CD4-positive, alpha-beta memory T cell (primary cell): ENCODE results near the gene RER1. TPM values are rescaled to one million over a fixed set of nuclear protein-coding genes. Genes with fewer than 3 reads are reported as not detected.

ENCODE experiments used
- CTCF ChIA-PET: fragments of 350-600 bp; sonication (Branson Sonifier 250); formaldehyde crosslinking; loops from one replicate; lab custom pipeline; 2021; ENCODE audit warnings: inconsistent platforms; ENCODE audit not compliant: partially characterized antibody; lab: Charles Lee
- POLR2A ChIA-PET: fragments of 350-600 bp; sonication (Branson Sonifier 250); formaldehyde crosslinking; loops from one replicate; lab custom pipeline; 2021; ENCODE audit not compliant: partially characterized antibody; lab: Charles Lee
- DNase-seq, 5 donors: peaks; one replicate each; pipeline versions ENCODE4 v3.0.0 to v3.0.0-alpha.2; 2020 to 2022; ENCODE audit warnings: mixed read lengths in 1 of 5
- H3K27ac ChIP-seq: one replicate; pipeline ENCODE4 v1.7.0; 2013; ENCODE audit warnings: low read depth, low read length
- H3K27me3 ChIP-seq: 2 replicates; pipeline ENCODE4 v1.7.0; 2013; ENCODE audit warnings: mild to moderate bottlenecking, low read length, moderate library complexity; ENCODE audit not compliant: insufficient read depth
- H3K36me3 ChIP-seq: 2 replicates; pipeline ENCODE4 v1.7.0; 2013; ENCODE audit warnings: mild to moderate bottlenecking, low read length, moderate library complexity; ENCODE audit not compliant: insufficient read depth
- H3K4me1 ChIP-seq: 2 replicates; pipeline ENCODE4 v1.7.0; 2013; ENCODE audit warnings: mild to moderate bottlenecking, low read length, moderate library complexity; ENCODE audit not compliant: insufficient read depth
- H3K4me3 ChIP-seq, 2 donors: one replicate each; pipeline ENCODE4 v1.7.0; 2013; ENCODE audit warnings: low read length in 2 of 2, mild to moderate bottlenecking in 1 of 2
- H3K9me3 ChIP-seq, 2 donors: one replicate each; pipeline ENCODE4 v1.7.0; 2013; ENCODE audit warnings: low read length in 2 of 2, control low read depth in 1 of 2; ENCODE audit not compliant: control insufficient read depth in 1 of 2
- H3K27ac Mint-ChIP-seq, 7 donors: one replicate each; pipeline ENCODE4 v1.8.0; 2020 to 2021; ENCODE audit warnings: mixed read lengths in 7 of 7, mild to moderate bottlenecking in 6 of 7, inconsistent platforms in 3 of 7, moderate library complexity in 3 of 7
- H3K27me3 Mint-ChIP-seq, 2 donors: one replicate each; pipeline ENCODE4 v1.8.0; 2020 to 2021; ENCODE audit warnings: mixed read lengths in 2 of 2
- H3K36me3 Mint-ChIP-seq, 2 donors: one replicate each; pipeline ENCODE4 v1.8.0; 2020 to 2021; ENCODE audit warnings: mixed read lengths in 2 of 2, inconsistent platforms in 1 of 2, mild to moderate bottlenecking in 1 of 2
- H3K4me1 Mint-ChIP-seq, 4 donors: one replicate each; pipeline ENCODE4 v1.8.0; 2020 to 2021; ENCODE audit warnings: mixed read lengths in 4 of 4, mild to moderate bottlenecking in 1 of 4
- H3K4me3 Mint-ChIP-seq, 8 donors: one replicate each; pipeline ENCODE4 v1.8.0; 2020 to 2021; ENCODE audit warnings: mixed read lengths in 8 of 8, mild to moderate bottlenecking in 7 of 8, moderate library complexity in 6 of 8, inconsistent platforms in 3 of 8
- H3K9me3 Mint-ChIP-seq, 8 donors: one replicate each; pipeline ENCODE4 v1.8.0; 2020 to 2021; ENCODE audit warnings: mixed read lengths in 8 of 8, mild to moderate bottlenecking in 5 of 8, inconsistent platforms in 3 of 8, moderate library complexity in 1 of 8
- intact Hi-C: fragments of 100-400 bp; cut with micrococcal nuclease; formaldehyde crosslinking; loops from one replicate; pipeline ENCODE4 v1.15.1; 2023
- polyA plus RNA-seq, 2 donors: library from polyadenylated mRNA; unstranded; fragments of 300-500 nt; fragmentation: Illumina TruSeq; gene quantifications; one replicate each; pipeline ENCODE4 v1.2.3, GENCODE V29; 2021
- total RNA-seq, 2 experiments: library from RNA; stranded (reverse); gene quantifications; one replicate each; pipeline ENCODE4 v1.2.3, GENCODE V29; 2021

RER1 gene
- total and polyA plus RNA-seq, 4 experiments from 2014 or later = 131 to 221 (median 150) TPM

GRCh38 chr1:2356401-2356800 is 35.2 kb upstream of the RER1 start:
- H3K36me3 ChIP-seq = no peaks in the 10 kb centered on the region
- no peak for DNase-seq
- Mint-ChIP-seq H3K27ac (no peak overlapping the region), H3K4me1 (peaks cover 0 to 2% (median 0%) of the 10 kb centered on the region in 4 donors), H3K4me3 (no peak overlapping the region), H3K9me3 (peaks cover 0 to 2% (median 0%) of the 10 kb centered on the region in 8 donors), H3K36me3 (peaks cover 0 to 3% of the 10 kb centered on the region in 2 donors), H3K27me3 (no peaks in the 10 kb centered on the region)
- H3K4me1 ChIP-seq = no peaks in the 10 kb centered on the region
- CTCF ChIA-PET = no interaction called here
- no peak overlapping the region for H3K27ac ChIP-seq
- intact Hi-C loops = no loop called here
- POLR2A ChIA-PET = no interaction called here
- no peak overlapping the region for H3K4me3 ChIP-seq
- H3K9me3 ChIP-seq = no peaks in the 10 kb centered on the region
- H3K27me3 ChIP-seq = no peaks in the 10 kb centered on the region

GRCh38 chr1:2356911-2357845 is 34.5 kb upstream of the RER1 start:
- ChIA-PET CTCF (no interaction called here), POLR2A (no interaction called here)
- intact Hi-C loops = no loop called here
- peaks cover under 1 to 3% of the 10 kb centered on the region in 2 donors for H3K36me3 Mint-ChIP-seq
- no peak overlapping the region for H3K4me3 Mint-ChIP-seq
- H3K9me3 ChIP-seq = no peaks in the 10 kb centered on the region
- no peaks in the 10 kb centered on the region for H3K27me3 ChIP-seq
- H3K27me3 Mint-ChIP-seq = no peaks in the 10 kb centered on the region
- peaks cover 0 to 2% (median 0%) of the 10 kb centered on the region in 4 donors for H3K4me1 Mint-ChIP-seq
- H3K36me3 ChIP-seq = no peaks in the 10 kb centered on the region
- no peak overlapping the region for H3K27ac Mint-ChIP-seq
- no peak overlapping the region for H3K4me3 ChIP-seq
- H3K9me3 Mint-ChIP-seq = peaks cover 0 to 2% (median 1%) of the 10 kb centered on the region in 8 donors
- H3K27ac ChIP-seq = no peak overlapping the region
- DNase-seq = no peak
- no peaks in the 10 kb centered on the region for H3K4me1 ChIP-seq

GRCh38 chr1:2358072-2358471 is 33.6 kb upstream of the RER1 start:
- H3K4me3 Mint-ChIP-seq = no peak overlapping the region
- H3K27ac ChIP-seq = no peak overlapping the region
- intact Hi-C loops = no loop called here
- H3K4me1 ChIP-seq = no peaks in the 10 kb centered on the region
- ChIA-PET POLR2A (no interaction called here), CTCF (no interaction called here)
- H3K36me3 ChIP-seq = no peaks in the 10 kb centered on the region
- no peaks in the 10 kb centered on the region for H3K9me3 ChIP-seq
- H3K27me3 Mint-ChIP-seq = no peaks in the 10 kb centered on the region
- no peak for DNase-seq
- peaks cover 3% of the 10 kb centered on the region in 2 donors for H3K36me3 Mint-ChIP-seq
- no peaks in the 10 kb centered on the region for H3K27me3 ChIP-seq
- H3K27ac Mint-ChIP-seq = no peak overlapping the region
- no peak overlapping the region for H3K4me3 ChIP-seq
- H3K4me1 Mint-ChIP-seq = peaks cover 0 to 2% (median 0%) of the 10 kb centered on the region in 4 donors
- peaks cover 0 to 5% (median 3%) of the 10 kb centered on the region in 8 donors for H3K9me3 Mint-ChIP-seq

GRCh38 chr1:2358651-2359640 is 32.7 kb upstream of the RER1 start:
- Histone ChIP-seq H3K27ac (no peak overlapping the region), H3K4me3 (no peak overlapping the region), H3K4me1 (no peaks in the 10 kb centered on the region), H3K9me3 (no peaks in the 10 kb centered on the region), H3K27me3 (no peaks in the 10 kb centered on the region), H3K36me3 (no peaks in the 10 kb centered on the region)
- no peak overlapping the region for H3K4me3 Mint-ChIP-seq
- peaks cover 0 to 9% (median 7%) of the 10 kb centered on the region in 8 donors for H3K9me3 Mint-ChIP-seq
- H3K4me1 Mint-ChIP-seq = peaks cover 0 to 2% (median 0%) of the 10 kb centered on the region in 4 donors
- POLR2A ChIA-PET = no interaction called here
- H3K27ac Mint-ChIP-seq = no peak overlapping the region
- H3K27me3 Mint-ChIP-seq = no peaks in the 10 kb centered on the region
- intact Hi-C loops = no loop called here
- H3K36me3 Mint-ChIP-seq = peaks cover 5 to 6% of the 10 kb centered on the region in 2 donors
- DNase-seq = no peak
- CTCF ChIA-PET = no interaction called here

- H3K27me3 ChIP-seq = no peaks in the 10 kb centered on the region
- peaks cover 0 to 10% (median 9%) of the 10 kb centered on the region in 8 donors for H3K9me3 Mint-ChIP-seq
- no peaks in the 10 kb centered on the region for H3K27me3 Mint-ChIP-seq
- CTCF ChIA-PET = no interaction called here
- H3K4me3 Mint-ChIP-seq = no peak overlapping the region
- H3K36me3 Mint-ChIP-seq = peaks cover 5 to 8% of the 10 kb centered on the region in 2 donors
- no peak for DNase-seq
- POLR2A ChIA-PET = no interaction called here
- intact Hi-C loops = no loop called here
- H3K4me1 Mint-ChIP-seq = peaks cover 0 to 2% (median 0%) of the 10 kb centered on the region in 4 donors
- H3K4me1 ChIP-seq = no peaks in the 10 kb centered on the region
- H3K36me3 ChIP-seq = no peaks in the 10 kb centered on the region
- no peak overlapping the region for H3K27ac ChIP-seq
- no peak overlapping the region for H3K4me3 ChIP-seq
- peak overlapping the region in 2 of 7 donors; percentile 44 to 66 for H3K27ac Mint-ChIP-seq
- H3K9me3 ChIP-seq = no peaks in the 10 kb centered on the region
Observed at GRCh38 chr1:2360588-2361364, 30.9 kb upstream of the RER1 start.

- CTCF ChIA-PET = no interaction called here
- Mint-ChIP-seq H3K36me3 (peaks cover 5 to 11% of the 10 kb centered on the region in 2 donors), H3K27ac (no peak overlapping the region), H3K9me3 (peaks cover 0 to 10% (median 8%) of the 10 kb centered on the region in 8 donors), H3K4me3 (no peak overlapping the region), H3K4me1 (peaks cover 0 to 2% (median 0%) of the 10 kb centered on the region in 4 donors), H3K27me3 (no peaks in the 10 kb centered on the region)
- Histone ChIP-seq H3K4me1 (no peaks in the 10 kb centered on the region), H3K36me3 (no peaks in the 10 kb centered on the region), H3K27me3 (no peaks in the 10 kb centered on the region), H3K4me3 (no peak overlapping the region), H3K9me3 (no peaks in the 10 kb centered on the region), H3K27ac (no peak overlapping the region)
- POLR2A ChIA-PET = no interaction called here
- DNase-seq = no peak
- intact Hi-C loops = no loop called here
Observed at GRCh38 chr1:2363847-2364513, 27.7 kb upstream of the RER1 start.
